Astrocyte of the spinal cord (primary cell): ENCODE results near the gene OR4D10.
"Not testable (repeated sequence)": the region's sequence is repeated elsewhere in the genome, so short reads cannot be mapped to it uniquely, and the experiment has no call there.

Experiments used
- DNase-seq: peaks from one replicate; pipeline ENCODE4 v3.0.0; 2011; ENCODE audit warnings: low read depth, low spot score
- H3K4me3 ChIP-seq: 2 replicates; pipeline ENCODE4 v1.5.1; 2011; ENCODE audit warnings: low read depth, mild to moderate bottlenecking, low read length, moderate library complexity
- in situ Hi-C: cut with HindIII; loops from 2 replicates; pipeline ENCODE4 v1.10.0; 2017; ENCODE audit warnings: low sequenced_read_pairs
- TF ChIP-seq, protein P1 (sequence below): IDR thresholded peaks from 2 replicates; pipeline ENCODE4 v1.5.1; 2012; ENCODE audit warnings: low read depth, mild to moderate bottlenecking, low read length, inconsistent platforms

Gene OR4D10

GRCh38 chr11:59436169-59436568 is 36.9 kb upstream of the OR4D10 start, which contains the start of gene OR5A1:
TSS of gene OR5A1 (plus strand) at chr11:59436469. CDS start at chr11:59443169, 6,700 bp downstream.
- in situ Hi-C loops = no loop called here
- H3K4me3 ChIP-seq = no peak within 1 kb of the TSS
- TF ChIP-seq, protein P1, sequence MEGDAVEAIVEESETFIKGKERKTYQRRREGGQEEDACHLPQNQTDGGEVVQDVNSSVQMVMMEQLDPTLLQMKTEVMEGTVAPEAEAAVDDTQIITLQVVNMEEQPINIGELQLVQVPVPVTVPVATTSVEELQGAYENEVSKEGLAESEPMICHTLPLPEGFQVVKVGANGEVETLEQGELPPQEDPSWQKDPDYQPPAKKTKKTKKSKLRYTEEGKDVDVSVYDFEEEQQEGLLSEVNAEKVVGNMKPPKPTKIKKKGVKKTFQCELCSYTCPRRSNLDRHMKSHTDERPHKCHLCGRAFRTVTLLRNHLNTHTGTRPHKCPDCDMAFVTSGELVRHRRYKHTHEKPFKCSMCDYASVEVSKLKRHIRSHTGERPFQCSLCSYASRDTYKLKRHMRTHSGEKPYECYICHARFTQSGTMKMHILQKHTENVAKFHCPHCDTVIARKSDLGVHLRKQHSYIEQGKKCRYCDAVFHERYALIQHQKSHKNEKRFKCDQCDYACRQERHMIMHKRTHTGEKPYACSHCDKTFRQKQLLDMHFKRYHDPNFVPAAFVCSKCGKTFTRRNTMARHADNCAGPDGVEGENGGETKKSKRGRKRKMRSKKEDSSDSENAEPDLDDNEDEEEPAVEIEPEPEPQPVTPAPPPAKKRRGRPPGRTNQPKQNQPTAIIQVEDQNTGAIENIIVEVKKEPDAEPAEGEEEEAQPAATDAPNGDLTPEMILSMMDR = no peak
- DNase-seq = no peak

DNA sequence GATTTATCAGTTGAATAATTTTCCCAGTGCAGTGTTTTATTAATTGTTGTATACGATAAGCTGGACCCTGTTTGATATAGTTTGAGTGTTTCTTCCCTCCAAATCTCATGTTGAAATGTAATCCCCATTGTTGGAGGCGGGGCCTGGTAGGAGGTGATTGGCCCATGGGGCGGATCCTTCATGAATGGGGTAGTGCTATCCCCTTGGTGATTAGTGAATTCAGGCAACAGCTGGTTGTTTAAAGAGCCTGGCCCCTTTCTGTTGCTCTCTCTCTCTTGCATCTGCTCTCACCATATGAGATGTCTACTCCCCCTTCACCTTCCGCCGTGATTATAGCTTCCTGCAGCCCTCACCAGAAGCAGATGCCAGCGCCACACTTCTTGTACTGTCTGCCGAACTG is 35.3 kb upstream of the OR4D10 start:
- no peak overlapping the region for H3K4me3 ChIP-seq
- in situ Hi-C loops = no loop called here
- DNase-seq = no peak
- TF ChIP-seq, protein P1 = no peak

DNA sequence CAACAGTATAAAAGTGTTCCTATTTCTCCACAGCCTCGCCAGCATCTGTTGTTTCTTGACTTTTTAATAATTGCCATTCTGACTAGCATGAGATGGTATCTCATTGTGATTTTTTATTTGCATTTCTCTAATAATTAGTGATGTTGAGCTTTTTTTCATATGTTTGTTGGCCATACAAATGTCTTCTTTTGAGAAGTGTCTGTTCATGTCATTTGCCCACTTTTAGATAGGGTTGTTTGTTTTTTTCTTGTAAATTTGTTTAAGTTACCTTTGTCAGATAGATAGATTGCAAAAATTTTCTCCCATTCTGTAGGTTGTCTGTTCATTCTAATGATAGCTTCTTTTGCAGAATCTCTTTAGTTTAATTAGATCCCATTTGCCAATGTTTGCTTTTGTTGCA is 27.5 kb upstream of the OR4D10 start:
- H3K4me3 ChIP-seq, in situ Hi-C loops, DNase-seq: not testable (repeated sequence)

DNA sequence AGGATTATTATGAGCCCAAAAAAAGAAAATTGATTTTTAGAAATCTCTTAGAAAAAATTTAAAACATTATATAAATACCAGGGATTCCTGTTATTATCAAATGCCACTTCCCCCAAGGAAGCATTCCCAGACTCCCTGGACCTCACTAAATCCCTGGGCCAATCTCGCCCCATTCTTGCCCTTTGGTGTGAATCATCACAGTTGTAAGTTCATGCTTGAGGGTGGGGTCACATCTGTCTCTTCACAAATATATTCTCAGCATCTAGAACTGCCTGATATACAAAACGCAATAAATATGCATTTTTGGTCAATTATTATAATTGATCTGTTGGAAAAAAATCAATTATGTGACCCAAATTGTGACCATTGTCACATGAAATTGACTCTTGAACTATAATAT is 24.6 kb upstream of the OR4D10 start:
- H3K4me3 ChIP-seq = no peak overlapping the region
- no peak for DNase-seq
- TF ChIP-seq, protein P1 = no peak
- in situ Hi-C loops = no loop called here

DNA sequence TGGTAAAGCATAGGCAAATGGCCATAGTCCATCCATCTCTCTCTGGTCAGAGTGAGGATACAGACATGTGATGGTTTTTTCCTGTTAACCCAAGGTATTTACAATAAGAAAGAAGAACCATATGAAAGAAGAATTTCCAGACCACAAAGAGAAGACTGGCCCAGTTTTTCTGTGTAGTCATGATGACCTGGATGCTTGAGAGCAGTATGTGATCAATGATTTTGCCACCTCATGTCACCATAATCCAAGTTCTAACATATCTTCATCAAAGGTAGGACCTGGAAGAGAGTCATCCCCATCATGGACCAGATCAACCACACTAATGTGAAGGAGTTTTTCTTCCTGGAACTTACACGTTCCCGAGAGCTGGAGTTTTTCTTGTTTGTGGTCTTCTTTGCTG is 16.5 kb upstream of the OR4D10 start, which contains the start of gene OR4D6:
TSS of gene OR4D6 (plus strand) at position 301 of the 400 bp plus-strand sequence. CDS start at position 301, 0 bp downstream.
- H3K4me3 ChIP-seq = no peak within 1 kb of the TSS
- in situ Hi-C loops = no loop called here
- no peak for DNase-seq
- TF ChIP-seq, protein P1 = no peak

- in situ Hi-C loops = no loop called here
These were observed 13.2 kb upstream of the OR4D10 start for GRCh38 chr11:59459916-59460315.

DNA sequence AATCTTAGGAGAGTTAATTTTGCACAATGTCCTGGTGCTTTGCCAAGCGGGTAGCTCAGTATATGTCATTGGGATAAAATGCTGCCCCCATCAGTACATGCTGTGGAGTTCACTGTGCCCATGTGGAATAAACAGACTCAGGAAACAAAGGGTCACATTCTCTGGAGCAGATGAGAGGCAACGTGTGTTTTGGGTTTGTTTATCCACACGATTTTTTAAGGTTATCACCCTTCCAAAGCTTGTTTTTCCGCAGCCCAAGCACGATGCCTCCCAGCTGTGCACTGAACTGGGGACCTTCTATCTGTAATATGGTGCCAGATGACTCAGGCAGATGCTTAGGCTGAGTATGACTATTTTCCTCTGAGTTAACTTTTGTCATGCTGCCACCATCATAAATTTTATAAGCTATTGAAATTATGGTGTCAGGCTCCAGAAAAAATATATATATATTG is 9.9 kb upstream of the OR4D10 start:
- TF ChIP-seq, protein P1 = no peak
- DNase-seq = no peak
- H3K4me3 ChIP-seq = no peak overlapping the region
- in situ Hi-C loops = no loop called here

More at GRCh38 chr11:59459916-59460315, 13.2 kb upstream of the OR4D10 start:
- DNase-seq = no peak
- TF ChIP-seq, protein P1 = no peak
- H3K4me3 ChIP-seq = no peak overlapping the region
